GM12873 (cell line): ENCODE data around the gene EIF4E3.

ENCODE experiments used
- TF ChIP-seq, protein P1 (sequence below): IDR thresholded peaks from 2 replicates; pipeline ENCODE4 v1.5.1; 2012; ENCODE audit warnings: low read depth, mild to moderate bottlenecking, moderate library complexity, low read length, control low read depth; ENCODE audit not compliant: insufficient read depth; ENCODE audit errors: missing control alignments

Gene EIF4E3

DNA sequence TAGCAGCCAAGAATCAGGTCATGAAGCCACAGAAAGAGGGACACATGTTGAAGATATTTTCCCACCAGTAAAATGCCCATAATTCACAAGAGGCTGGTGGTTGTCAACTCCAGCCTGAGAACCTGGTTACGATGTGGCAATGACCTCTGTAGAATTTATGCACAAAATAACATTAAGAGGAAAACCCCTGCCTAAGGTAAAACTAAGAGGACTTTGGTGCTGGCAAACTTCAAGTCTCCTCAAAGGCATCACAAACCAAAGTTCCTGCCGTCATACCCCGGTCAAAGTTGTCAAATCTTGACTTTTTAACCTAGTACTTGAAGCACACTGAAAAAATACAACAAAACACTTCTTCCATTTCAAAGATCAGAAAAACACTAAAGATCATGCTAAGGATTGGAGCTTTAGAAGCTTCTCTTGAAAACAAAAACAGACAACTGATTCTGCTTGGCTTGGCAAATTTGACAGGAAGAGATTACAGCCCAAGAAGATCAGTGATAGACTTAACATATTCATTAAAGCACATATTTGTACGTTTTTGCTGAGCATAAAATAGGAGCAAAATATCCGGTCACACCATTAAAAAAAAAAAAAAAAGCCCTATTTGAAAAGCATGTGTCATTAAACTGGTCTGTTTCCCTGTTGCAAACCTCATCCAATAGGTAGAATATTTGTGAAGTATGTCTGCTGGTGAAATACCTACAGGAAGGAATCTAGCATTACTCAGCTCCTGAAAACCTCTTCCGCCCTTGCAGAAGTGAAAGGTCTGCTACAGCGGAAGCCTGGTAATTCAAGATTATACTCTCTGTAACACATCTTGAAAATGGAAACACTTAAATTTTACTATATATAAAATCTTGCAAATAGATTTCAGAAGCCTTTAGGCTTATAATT is 22.8 kb downstream of the EIF4E3 start:
- TF ChIP-seq, protein P1, sequence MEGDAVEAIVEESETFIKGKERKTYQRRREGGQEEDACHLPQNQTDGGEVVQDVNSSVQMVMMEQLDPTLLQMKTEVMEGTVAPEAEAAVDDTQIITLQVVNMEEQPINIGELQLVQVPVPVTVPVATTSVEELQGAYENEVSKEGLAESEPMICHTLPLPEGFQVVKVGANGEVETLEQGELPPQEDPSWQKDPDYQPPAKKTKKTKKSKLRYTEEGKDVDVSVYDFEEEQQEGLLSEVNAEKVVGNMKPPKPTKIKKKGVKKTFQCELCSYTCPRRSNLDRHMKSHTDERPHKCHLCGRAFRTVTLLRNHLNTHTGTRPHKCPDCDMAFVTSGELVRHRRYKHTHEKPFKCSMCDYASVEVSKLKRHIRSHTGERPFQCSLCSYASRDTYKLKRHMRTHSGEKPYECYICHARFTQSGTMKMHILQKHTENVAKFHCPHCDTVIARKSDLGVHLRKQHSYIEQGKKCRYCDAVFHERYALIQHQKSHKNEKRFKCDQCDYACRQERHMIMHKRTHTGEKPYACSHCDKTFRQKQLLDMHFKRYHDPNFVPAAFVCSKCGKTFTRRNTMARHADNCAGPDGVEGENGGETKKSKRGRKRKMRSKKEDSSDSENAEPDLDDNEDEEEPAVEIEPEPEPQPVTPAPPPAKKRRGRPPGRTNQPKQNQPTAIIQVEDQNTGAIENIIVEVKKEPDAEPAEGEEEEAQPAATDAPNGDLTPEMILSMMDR: no peak

DNA sequence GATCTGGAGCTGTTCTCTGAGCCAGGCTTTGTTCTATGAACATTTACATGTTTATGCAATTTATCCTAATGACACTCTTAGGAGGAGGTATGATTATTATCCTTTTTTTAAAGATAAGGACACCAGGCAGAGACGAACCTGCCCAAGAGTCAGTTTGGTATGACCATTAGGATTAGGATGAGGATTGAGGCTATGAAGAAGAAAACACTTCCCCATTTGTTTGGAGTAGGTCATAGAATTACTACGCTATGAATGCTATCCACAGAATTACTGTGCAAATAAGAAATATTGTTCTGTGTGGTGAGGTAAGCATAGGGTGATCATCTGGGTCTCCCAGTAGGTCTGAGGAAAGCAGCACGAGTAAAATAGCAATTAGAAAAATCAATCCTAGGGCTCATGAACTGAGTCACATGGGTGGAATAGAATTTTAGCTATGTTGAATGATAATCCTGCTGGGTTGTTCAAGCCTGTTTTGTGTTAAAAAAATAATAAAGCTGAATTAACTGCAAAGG is 23.9 kb downstream of the EIF4E3 start:
- TF ChIP-seq, protein P1: no peak

DNA sequence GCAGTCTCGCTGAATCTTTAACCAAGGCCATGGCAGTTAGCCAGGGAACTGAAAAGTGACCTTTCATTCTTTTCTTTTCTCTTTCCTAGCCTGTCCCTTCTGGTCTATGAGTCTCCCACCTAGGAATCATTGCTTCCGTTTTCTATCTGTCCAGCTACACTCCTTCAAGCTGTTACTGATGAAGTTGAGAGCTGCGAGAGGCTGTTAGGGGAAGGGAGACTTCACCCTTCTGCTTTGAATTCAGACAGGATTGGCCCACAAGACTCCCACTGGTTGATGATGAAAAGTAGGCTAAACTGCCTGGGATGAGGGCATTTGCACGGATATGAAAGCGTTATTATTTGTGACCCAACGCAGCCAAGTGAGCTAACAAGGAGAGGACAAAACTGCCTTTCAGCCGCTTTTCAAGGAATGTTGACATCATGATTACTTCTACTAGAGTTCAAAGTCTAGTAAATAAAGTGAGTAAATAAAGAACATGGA is 30.2 kb downstream of the EIF4E3 start:
- TF ChIP-seq, protein P1: no peak

DNA sequence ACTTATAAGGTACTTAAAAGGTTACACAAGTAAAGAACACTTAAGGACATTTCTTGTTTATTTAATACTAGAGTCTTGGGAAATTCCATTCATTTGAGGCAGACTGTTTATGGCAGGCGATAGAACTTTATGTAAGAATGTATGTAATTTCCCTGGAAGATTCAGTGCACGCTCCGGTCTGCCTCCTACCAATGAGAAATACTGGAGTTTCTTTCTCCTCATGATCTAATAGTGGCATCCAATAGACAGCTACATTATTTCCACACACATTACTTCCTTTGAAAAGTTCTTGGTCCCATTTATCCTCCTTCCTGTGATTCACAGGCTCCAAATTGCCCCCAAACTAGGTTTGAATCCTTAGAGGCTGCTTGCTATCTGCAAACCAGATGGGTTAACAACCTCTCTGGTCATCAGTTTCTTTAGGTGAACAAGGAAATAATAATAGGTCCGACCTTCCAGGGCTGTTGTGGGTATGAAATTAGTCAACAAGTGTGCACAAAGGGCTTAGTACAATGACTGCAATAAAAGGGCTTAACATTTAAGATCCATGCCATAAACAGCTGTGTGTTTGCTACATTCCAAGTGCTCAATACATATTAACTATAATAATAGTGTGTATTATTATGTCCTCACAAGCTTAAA is 30.7 kb downstream of the EIF4E3 start:
- TF ChIP-seq, protein P1: no peak

DNA sequence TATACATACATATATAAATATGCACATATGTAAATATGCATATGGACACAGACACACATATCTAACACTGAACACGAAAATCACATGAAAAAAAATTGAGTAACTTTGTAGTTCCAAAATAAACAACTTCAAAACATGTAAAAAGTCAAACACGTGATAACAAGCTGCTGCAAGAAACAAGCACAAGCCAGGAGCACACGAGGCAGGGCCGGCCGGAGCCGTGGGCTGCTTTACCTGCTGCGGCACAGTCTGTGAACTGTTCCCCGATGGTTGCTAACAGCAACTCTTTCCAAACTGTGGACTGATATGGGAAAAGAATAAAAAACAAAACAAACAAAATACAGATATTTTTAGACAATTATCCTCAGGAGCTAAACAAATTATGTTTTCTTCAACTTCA is 31.6 kb downstream of the EIF4E3 start:
- TF ChIP-seq, protein P1: no peak

DNA sequence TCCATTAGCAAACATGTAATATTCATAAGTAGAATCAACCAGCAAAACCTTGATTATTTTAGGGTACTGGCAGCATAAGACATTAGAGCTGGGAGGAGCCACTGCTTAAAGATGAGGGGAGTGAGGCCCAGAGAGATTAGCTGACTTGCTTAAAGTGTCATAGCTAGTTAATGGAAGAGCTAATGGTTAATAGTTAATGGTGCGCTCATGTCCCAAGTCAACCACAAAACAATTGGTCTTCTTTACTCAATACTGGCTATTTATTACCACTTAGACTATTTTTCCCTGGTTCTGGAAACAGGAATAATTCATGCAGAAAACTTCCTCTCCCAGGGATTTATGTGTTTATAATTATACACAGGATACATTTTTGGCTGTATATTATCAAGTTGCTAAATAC is 33.1 kb downstream of the EIF4E3 start:
- TF ChIP-seq, protein P1: no peak

DNA sequence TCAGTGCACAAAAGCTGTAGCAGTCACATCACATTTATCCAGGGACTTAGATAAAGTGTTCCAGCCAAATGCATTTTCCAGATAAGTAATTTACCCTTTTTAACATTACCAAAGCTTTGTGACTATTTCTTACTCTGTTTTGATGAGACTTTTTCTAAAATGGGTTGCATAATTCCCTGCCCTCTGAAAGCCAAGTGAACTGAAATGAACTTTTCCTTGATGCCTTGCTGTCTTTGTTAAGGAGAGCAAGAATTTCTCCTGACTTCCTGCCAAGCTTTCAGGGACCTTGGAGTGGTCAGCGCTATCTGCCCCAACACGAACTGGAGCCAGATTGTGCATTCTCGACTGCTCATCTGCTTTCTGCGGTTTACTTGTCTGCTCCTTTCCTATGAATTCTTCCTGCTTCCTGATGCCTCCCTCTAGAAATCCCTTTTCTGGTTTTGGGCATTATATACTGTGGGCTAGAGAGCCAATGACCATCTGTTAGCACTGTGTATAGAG is 34.8 kb downstream of the EIF4E3 start:
- TF ChIP-seq, protein P1: no peak
